ENCODE data around the gene KIAA1671. TPM values are rescaled to one million over a fixed set of nuclear protein-coding genes. Genes with fewer than 3 reads are reported as not detected.
A peak's percentile ranks its signal among the peaks of the same experiment; 100 is the strongest.

KIAA1671 gene
- total RNA-seq, 4 donors from 2014 or later = 7.6 to 26.1 (median 16.7) TPM

GRCh38 chr22:25109878-25110595 is 157.5 kb downstream of the KIAA1671 start:
- Histone ChIP-seq H3K9me3 (peaks cover 0 to 5% of the 10 kb centered on the region in 2 donors), H3K4me3 (no peak overlapping the region), H3K36me3 (no peaks in the 10 kb centered on the region), H3K4me1 (peaks cover 0 to 8% of the 10 kb centered on the region in 2 donors), H3K27ac (no peak overlapping the region), H3K27me3 (no peaks in the 10 kb centered on the region)
- TF ChIP-seq POLR2A (IDR thresholded peaks at IDR 0.05) (no peak), CTCF (IDR thresholded peaks at IDR 0.05) (no peak)
- DNase-seq = no peak
- intact Hi-C loops (cut with DNase I; ENCODE audit: low total_unique reads) = no loop called here

DNA sequence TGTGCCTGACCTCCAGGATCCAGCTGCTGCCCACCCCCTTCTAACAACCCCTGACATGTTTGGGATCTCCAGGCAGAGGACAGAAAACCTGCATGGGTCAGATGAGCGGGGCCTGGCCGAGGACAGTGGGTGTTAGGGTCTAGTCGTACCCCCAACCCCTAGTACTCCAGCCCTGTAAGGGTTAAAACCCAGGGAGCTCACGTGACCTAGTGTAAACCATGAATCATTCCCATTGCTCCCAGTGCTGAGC is 158.0 kb downstream of the KIAA1671 start:
- no peak for TF ChIP-seq CTCF (IDR thresholded peaks at IDR 0.05)
- no peak for TF ChIP-seq POLR2A (IDR thresholded peaks at IDR 0.05)
- intact Hi-C loops (cut with DNase I; ENCODE audit: low total_unique reads) = no loop called here
- DNase-seq = no peak
- Histone ChIP-seq H3K27ac (no peak overlapping the region), H3K36me3 (no peaks in the 10 kb centered on the region), H3K4me1 (peaks cover 0 to 8% of the 10 kb centered on the region in 2 donors), H3K27me3 (no peaks in the 10 kb centered on the region), H3K9me3 (peaks cover 0 to 5% of the 10 kb centered on the region in 2 donors), H3K4me3 (peak overlapping the region in 1 of 2 donors; percentile 39)

- TF ChIP-seq CTCF (IDR thresholded peaks at IDR 0.05) (peak; percentile 26 to 40 (median 36)), POLR2A (IDR thresholded peaks at IDR 0.05) (no peak)
- Histone ChIP-seq H3K4me1 (peaks cover 0 to 8% of the 10 kb centered on the region in 2 donors), H3K9me3 (peaks cover 0 to 5% of the 10 kb centered on the region in 2 donors), H3K36me3 (no peaks in the 10 kb centered on the region), H3K27me3 (no peaks in the 10 kb centered on the region), H3K4me3 (peak overlapping the region; percentile 39 to 45), H3K27ac (peak overlapping the region; percentile 9 to 11)
- peak; percentile 27 to 28 for DNase-seq
- intact Hi-C loops (cut with DNase I; ENCODE audit: low total_unique reads) = no loop called here
Measured at GRCh38 chr22:25110846-25111578, 158.5 kb downstream of the KIAA1671 start.

GRCh38 chr22:25111579-25112517 is 159.3 kb downstream of the KIAA1671 start:
- TF ChIP-seq POLR2A (IDR thresholded peaks at IDR 0.05) (no peak), CTCF (IDR thresholded peaks at IDR 0.05) (no peak)
- peak overlapping the region; percentile 39 to 45 for H3K4me3 ChIP-seq
- H3K27ac ChIP-seq = peak overlapping the region; percentile 9 to 11
- DNase-seq = no peak
- H3K9me3 ChIP-seq = peaks cover 0 to 5% of the 10 kb centered on the region in 2 donors
- H3K27me3 ChIP-seq = no peaks in the 10 kb centered on the region
- intact Hi-C loops (cut with DNase I; ENCODE audit: low total_unique reads) = no loop called here
- H3K36me3 ChIP-seq = no peaks in the 10 kb centered on the region
- peaks cover 0 to 8% of the 10 kb centered on the region in 2 donors for H3K4me1 ChIP-seq
